C4-2B (cell line): ENCODE measurements around the gene CTDSP1.

Experiments
- H3K27ac ChIP-seq: fragments of 450-650 bp; 2 replicates; pipeline ENCODE4 v1.5.1; 2017
- CTCF ChIP-seq: fragments of 450-650 bp; conservative IDR thresholded peaks from 2 replicates; pipeline ENCODE4 v1.5.1; 2017; ENCODE audit warnings: mild to moderate bottlenecking
- ZFX ChIP-seq: fragments of 450-650 bp; IDR thresholded peaks from 2 replicates; pipeline ENCODE4 v1.6.1; 2017

Gene CTDSP1

GRCh38 chr2:218370410-218371063, 29.1 kb upstream of the CTDSP1 start:
- TF ChIP-seq ZFX: no peak
- TF ChIP-seq CTCF: no peak
- no peak overlapping the region for H3K27ac ChIP-seq

- no peak overlapping the region for H3K27ac ChIP-seq
These were observed 27.7 kb upstream of the CTDSP1 start for GRCh38 chr2:218371983-218372350.

GRCh38 chr2:218374795-218375194, 24.9 kb upstream of the CTDSP1 start:
- TF ChIP-seq CTCF (no peak), ZFX (no peak)
- H3K27ac ChIP-seq: no peak overlapping the region

More at GRCh38 chr2:218371983-218372350, 27.7 kb upstream of the CTDSP1 start:
- TF ChIP-seq CTCF (no peak), ZFX (no peak)

GRCh38 chr2:218375212-218375611, 24.5 kb upstream of the CTDSP1 start:
- TF ChIP-seq CTCF: no peak
- no peak for TF ChIP-seq ZFX
- no peak overlapping the region for H3K27ac ChIP-seq

- no peak for TF ChIP-seq ZFX
- no peak for TF ChIP-seq CTCF
- H3K27ac ChIP-seq: no peak overlapping the region
These were observed 21.6 kb upstream of the CTDSP1 start for GRCh38 chr2:218378053-218378452.

- no peak within 1 kb of the TSS for H3K27ac ChIP-seq
- TF ChIP-seq ZFX (no peak), CTCF (no peak)
These were observed 17.7 kb upstream of the CTDSP1 start, which contains the start of gene SLC11A1 for GRCh38 chr2:218381916-218382366. SLC11A1 (plus strand) TSS chr2:218382273; CDS start chr2:218382369, 96 bp downstream.

GRCh38 chr2:218382785-218383184, 16.9 kb upstream of the CTDSP1 start:
- H3K27ac ChIP-seq: no peak overlapping the region

More at GRCh38 chr2:218382785-218383184, 16.9 kb upstream of the CTDSP1 start:
- TF ChIP-seq CTCF (no peak), ZFX (no peak)
